Hematopoietic multipotent progenitor cell treated with erythropoietin and hydrocortisone succinate and interleukin-3 and kit ligand, for 17 days (in vitro differentiated cells): ENCODE results near the gene ZFP64.
"Not testable (repeated sequence)": the region's sequence is repeated elsewhere in the genome, so short reads cannot be mapped to it uniquely, and the experiment has no call there.

ENCODE experiments used
- DNase-seq: peaks from one replicate; pipeline ENCODE4 v3.0.0-alpha.2; 2015; ENCODE audit warnings: low spot score

Gene ZFP64

DNA sequence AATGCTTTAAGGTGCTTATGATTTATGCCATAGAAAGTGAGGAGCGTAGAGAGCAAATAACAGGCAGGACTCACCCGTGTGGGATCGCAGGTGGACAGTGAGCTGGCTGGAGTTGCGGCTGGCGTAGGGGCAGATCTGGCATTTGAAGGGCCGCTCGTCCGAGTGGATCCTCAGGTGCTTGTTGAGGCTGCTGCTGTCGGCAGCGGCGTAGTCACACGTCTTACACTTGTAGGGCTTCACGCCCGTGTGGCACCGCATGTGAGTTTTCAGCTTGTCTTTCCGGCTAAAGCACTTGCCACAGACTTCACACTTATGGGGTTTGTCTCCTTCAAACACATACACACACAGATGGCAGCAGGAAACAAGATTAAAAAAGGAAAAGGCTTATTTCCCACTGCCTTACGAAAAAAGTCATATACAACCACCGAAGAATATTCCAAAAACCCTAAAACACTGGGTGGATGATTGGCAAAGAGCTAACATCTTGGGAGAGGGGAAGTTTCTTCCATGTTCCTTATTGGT, 31.5 kb downstream of the ZFP64 start:
- no peak for DNase-seq

GRCh38 chr20:52154575-52154974, 37.0 kb downstream of the ZFP64 start:
- DNase-seq, result no peak

GRCh38 chr20:52153896-52154295, 37.7 kb downstream of the ZFP64 start:
- DNase-seq, result no peak

- no peak for DNase-seq
Observed at GRCh38 chr20:52152921-52153320, 38.7 kb downstream of the ZFP64 start.

DNA sequence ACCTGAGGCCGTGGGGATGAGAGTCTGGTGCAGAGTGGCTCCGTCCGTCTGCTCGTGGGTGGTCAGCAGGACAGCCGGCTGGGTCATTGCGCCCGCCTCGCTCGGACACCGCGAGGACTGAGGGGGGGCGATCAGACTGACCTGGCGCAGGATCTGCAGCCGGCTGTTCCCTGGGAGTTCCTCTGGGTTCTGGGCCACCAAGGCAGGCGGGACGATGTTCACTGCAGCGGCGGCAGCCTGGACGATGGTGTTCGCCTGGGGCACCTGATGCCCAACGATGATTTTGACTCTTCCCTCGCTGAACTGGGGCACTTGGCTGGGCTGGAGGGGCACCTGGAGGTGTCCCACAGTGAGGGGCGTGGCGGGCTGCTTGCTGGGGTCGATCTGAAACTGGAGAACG, 39.2 kb downstream of the ZFP64 start:
- no peak for DNase-seq

GRCh38 chr20:52150440-52151258, 40.9 kb downstream of the ZFP64 start:
- DNase-seq, result peak; percentile 17

GRCh38 chr20:52145587-52145986, 46.0 kb downstream of the ZFP64 start:
- DNase-seq, result no peak

DNA sequence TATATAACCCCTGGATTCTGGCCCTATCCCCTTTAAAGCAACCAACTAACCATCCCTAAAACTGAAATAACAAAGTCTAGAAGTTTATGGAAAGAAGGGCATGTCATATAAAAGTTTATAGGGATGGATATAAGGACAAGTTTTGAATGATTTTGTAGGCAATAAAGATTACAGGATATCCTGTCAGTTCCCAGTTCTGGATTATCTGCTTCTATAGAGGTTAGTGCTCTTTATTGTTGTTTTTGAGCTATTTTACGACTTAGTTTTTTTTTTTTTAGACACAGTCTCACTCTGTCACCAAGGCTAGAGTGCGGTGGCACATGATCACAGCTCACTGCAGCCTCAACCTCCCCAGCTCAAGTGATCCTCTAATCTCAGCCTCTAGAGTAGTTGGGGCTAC, 48.3 kb downstream of the ZFP64 start:
- no peak for DNase-seq

DNA sequence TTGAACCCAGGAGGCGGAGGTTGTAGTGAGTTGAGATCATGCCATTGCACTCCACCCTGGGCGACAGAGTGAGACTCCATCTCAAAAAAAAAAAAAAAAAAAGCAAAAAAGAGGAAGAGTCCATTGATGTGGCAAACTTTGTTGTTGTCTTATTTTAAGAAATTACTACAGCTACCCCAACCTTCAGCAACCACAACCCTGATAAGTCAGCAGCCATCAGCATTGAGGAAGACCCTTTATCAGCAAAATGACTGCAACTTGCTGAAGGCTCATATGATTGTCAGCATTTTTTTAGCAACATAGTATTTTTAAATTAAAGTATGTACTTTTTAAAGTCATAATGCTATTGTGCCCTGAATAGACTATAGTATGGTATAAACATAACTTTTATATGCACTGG, 48.8 kb downstream of the ZFP64 start:
- DNase-seq, result no peak

- no peak for DNase-seq
Observed at GRCh38 chr20:52139986-52140385, 51.6 kb downstream of the ZFP64 start.

DNA sequence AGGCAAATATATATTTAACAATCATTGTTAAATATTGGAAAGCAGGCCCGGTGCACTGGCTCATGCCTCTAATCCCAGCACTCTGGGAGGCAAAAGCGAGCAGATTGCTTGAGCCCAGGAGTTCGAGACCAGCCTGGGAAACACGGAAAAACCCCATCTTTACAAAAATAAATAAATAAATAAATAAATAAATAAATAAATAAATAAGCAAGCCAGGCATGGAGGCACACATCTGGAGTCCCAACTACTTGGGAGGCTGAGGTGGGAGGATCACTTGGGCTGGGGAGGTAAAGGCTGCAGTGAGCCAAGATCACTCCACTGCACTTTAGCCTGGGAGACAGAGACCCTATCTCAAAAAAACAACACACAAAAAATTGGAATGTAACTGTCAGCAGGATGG, 53.7 kb downstream of the ZFP64 start:
- DNase-seq, result no peak

- not testable (repeated sequence) for DNase-seq
Observed at GRCh38 chr20:52133714-52134113, 57.9 kb downstream of the ZFP64 start.

DNA sequence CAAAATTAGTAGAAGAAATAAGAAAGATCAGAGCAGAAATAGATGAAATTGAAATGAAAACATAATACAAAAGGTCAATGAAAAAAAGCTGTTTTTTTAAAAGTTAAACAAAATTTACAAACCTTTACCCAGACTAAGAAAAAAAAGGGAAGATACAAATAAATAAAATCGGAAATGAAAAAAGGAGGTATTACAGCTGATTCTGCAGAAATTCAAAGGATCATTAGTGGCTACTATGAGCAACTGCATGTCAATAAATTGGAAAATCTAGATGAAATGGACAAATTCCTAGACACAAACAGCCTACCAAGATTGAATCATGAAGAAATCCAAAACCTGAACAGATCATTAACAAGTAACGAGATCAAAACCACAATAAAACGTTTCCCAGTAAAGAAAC, 59.2 kb downstream of the ZFP64 start:
- DNase-seq, result no peak

DNA sequence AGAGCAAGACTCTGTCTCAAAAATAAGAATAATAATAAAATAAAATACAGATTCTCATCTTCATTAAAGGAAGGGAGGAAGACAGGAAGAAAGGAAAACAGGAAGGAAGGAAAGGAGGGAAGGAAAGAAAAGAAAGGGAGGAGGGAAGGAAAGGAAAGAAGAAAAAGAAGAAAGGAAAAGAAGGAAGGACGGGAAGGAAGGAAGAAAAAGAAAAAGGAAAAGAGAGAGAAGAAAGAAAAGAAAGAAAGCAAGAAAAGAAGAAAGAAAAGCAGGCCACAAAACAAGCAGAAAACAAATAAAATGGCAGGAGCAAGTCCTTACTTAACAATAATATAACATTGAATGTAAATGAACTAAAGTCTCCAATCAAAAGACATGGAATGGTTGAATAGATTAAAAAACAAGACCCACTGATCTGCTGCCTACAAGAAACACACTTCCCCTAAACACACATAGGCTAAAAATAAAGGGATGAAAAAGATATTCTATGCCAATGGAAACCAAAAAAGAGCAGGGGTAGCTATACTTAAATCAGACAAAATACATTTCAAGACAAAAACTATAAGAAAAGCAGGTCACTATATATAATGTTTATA, 60.4 kb downstream of the ZFP64 start:
- no peak for DNase-seq

DNA sequence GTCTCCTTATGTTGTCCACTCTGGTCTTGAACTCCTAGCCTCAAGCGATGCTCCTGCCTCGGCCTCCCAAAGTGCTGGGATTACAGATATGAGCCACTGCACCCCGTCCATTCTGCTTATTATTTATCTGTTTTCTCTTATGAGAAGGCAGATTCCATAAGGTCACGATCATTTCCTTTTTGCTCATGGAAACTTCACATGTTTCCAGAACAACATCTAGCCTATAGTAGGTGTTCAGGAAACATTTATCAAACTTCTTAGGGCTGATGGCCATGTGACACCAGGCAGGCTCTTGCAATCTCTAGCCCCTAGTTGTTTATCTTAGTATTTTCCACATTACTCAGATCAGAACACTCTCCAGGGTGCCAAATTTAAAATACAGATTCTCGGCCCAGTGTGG, 61.2 kb downstream of the ZFP64 start:
- DNase-seq, result no peak

DNA sequence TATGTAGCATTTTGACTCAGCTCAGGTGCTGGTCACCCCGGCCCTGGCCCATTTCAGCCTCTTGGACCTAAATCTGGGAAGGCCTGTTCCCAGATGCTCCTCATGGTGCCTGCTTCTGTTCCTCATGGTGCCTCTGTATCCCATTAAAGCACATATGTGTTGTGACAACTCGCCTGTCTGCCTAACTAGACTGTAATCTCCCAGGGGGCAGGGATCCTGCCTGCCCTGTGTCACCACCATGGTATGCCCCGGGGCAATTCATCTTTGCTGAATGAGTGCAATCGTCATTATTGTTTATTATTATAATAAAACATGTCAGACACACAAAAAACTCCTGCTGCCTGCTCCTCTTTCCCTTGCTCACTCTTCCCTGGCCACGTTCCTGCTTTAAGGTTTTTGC, 62.0 kb downstream of the ZFP64 start:
- DNase-seq, result no peak

DNA sequence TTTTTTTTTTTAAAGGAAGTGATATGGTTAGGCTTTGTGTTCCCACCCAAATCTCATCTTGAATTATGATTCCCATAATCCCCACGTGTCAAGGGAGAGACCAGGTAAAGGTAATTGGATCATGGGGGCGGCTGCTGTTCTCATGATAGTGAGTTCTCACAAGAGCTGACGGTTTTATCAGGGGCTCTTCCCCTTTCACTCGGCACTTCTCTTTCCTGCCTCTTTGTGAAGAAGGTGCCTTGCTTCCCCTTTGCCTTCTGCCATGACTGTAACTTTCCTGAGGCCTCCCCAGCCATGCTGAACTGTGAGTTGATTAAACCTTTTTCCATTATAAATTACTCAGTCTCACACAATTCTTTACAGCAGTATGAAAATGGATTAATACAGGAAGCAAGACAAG, 64.3 kb downstream of the ZFP64 start:
- no peak for DNase-seq

GRCh38 chr20:52124821-52125220, 66.8 kb downstream of the ZFP64 start:
- DNase-seq, result no peak

DNA sequence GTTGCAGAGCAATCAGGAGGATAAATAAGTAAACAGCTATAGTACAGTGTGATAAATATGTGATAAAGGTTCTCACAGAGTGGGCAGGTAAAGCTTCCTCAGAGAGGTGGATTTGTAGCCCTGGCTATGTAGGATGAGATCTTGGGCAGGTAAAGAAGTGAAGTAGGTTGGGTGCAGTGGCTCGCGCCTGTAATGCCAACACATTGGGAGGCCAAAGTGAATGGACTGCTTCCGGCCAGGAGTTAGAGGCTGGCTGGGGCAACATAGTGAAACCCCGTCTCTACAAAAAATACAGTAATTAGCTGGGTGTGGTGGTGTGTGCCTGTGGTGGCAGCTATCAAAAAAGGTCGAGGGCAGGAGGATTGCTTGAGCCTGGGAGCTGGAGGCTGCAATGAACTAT, 72.9 kb downstream of the ZFP64 start:
- DNase-seq, result no peak

DNA sequence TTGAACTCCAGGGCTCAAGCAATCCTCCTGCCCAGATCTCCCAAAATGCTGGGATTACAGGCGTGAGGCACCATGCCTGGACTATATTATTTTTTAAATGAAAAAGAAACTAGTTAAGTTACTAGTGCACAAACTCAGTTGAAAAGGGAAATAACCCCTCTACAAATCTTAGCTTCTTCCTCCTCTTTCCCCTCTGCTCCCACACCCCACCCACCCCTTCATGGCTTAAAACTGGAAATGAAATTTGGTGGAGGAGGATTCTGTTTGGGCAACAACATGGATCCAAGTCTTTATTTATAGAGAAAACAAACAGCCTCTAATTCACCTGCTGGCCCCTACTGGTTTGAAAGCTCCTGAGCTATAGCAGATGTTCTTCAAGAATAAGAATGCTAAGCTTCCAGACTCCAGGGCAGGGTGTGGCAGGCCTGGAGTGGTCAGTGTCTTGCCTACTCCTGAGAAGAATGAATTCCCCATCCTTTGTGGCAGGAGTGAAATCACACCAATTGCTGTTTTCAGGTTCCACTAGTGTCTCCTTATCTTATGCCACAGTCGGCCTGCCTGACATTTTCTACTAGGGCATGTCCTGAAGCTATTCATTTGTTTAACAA, 73.5 kb downstream of the ZFP64 start:
- no peak for DNase-seq

GRCh38 chr20:52110456-52110855, 81.1 kb downstream of the ZFP64 start:
- DNase-seq, result no peak

DNA sequence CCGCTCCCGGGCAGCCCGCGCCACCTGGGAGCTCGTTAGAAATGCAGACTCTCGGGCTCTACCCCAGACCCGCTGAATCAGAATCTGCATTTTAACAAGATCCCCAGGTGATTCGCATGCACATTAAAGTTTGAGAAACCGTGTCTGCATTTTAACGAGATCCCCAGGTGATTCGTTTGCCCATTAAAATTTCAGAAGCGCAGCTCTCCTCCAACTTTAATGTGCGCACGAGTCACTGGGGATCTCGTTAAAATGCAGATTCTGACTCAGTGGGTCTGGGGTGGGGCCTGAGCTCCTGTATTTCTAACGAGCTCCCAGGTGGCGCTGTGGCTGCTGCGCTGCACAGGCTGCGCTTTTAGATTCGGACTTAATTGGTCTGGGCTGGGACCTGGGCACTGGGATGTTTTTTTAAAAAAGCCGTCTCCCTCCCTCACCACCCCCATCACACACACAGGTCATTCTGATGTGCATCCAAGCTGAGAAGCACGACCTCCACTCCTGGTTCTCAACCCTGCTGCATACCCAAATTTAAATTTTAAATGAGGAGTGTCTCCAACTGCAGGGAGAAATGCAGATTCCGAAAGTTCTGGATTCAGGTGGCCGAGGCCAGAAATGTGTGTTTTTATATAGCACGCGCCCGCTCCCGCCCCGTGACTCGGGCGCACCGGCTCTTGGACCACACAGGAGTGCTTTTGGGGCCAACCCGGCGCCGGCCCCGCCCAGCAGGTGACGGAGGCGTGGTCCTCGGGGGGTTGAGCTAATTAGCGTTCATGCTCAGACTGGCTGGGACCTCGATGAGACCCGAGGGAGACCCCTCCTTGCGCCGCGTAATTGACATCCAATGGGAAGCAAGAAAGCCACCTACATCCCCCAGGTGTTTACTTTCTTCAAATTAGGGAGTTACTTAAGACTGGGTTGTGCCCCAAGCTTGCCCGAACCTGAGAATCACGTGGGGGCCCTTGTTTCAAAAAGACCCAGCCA, 85.8 kb downstream of the ZFP64 start:
- no peak for DNase-seq
